Endothelial cell (in vitro differentiated cells): ENCODE results near the gene RAB19. TPM values are rescaled to one million over a fixed set of nuclear protein-coding genes. Genes with fewer than 3 reads are reported as not detected.

Experiments
- DNase-seq: peaks from one replicate; pipeline ENCODE4 v3.0.0; 2021; ENCODE audit warnings: low spot score
- H3K27ac Mint-ChIP-seq: one replicate; pipeline ENCODE4 v1.8.0; 2021; ENCODE audit warnings: mixed read lengths, inconsistent platforms; ENCODE audit not compliant: unreplicated experiment
- H3K27me3 Mint-ChIP-seq: one replicate; pipeline ENCODE4 v1.8.0; 2021; ENCODE audit warnings: mild to moderate bottlenecking, moderate library complexity, mixed read lengths, inconsistent platforms; ENCODE audit not compliant: unreplicated experiment
- H3K36me3 Mint-ChIP-seq: one replicate; pipeline ENCODE4 v1.8.0; 2021; ENCODE audit warnings: mild to moderate bottlenecking, low read depth, mixed read lengths, inconsistent platforms; ENCODE audit not compliant: unreplicated experiment
- H3K4me1 Mint-ChIP-seq: one replicate; pipeline ENCODE4 v1.8.0; 2021; ENCODE audit warnings: mild to moderate bottlenecking, mixed read lengths, inconsistent platforms; ENCODE audit not compliant: unreplicated experiment
- H3K4me3 Mint-ChIP-seq: one replicate; pipeline ENCODE4 v1.8.0; 2021; ENCODE audit warnings: mild to moderate bottlenecking, mixed read lengths, inconsistent platforms; ENCODE audit not compliant: unreplicated experiment
- H3K9me3 Mint-ChIP-seq: one replicate; pipeline ENCODE4 v1.8.0; 2021; ENCODE audit warnings: mixed read lengths, inconsistent platforms; ENCODE audit not compliant: unreplicated experiment
- CTCF ChIP-seq: fragments of 200-600 bp; sonication (generic); IDR thresholded peaks from one replicate; pipeline ENCODE4 v1.5.0; 2021; ENCODE audit warnings: antibody characterized with exemption; ENCODE audit not compliant: unreplicated experiment
- total RNA-seq: library from RNA; stranded (reverse); fragmentation: NEBNext Ultra II Directional; extraction: Animal tissue kit (Norgen Biotek cat#: 25700); gene quantifications from one replicate; pipeline ENCODE4 v1.2.1, GENCODE V29; 2021; ENCODE audit not compliant: unreplicated experiment

Gene RAB19
- total RNA-seq, 1 donor from 2014 or later = 5.1 TPM

DNA sequence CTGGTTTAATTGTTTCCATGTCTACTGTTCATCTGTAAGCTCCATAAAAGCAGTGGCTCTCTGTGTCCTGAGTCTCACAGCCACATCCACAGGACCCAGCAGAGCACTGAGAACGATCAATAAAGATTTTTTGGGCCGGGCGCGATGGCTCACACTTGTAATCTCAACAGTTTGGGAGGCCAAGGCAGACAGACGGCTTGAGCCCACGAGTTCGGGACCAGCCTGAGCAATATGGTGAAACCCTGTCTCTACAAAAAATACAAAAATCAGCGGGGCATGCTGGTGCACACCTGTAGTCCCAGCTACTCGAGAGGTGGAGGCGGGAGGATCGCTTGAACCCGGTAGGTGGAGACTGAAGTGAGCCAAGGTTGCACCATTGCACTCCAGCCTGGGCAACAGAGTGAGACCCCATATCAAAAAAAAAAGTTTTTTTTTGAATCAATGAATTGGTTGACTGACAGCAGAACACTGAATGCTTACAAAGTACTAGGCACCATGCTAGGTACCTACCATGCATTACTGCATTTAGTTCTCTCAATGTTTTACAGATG lies 10.0 kb upstream of the RAB19 start:
- no peak for TF ChIP-seq CTCF
- Mint-ChIP-seq H3K27me3 (peaks cover 4% of the 10 kb centered on the region), H3K9me3 (no peaks in the 10 kb centered on the region), H3K4me3 (no peak overlapping the region), H3K4me1 (peaks cover 7% of the 10 kb centered on the region), H3K36me3 (no peaks in the 10 kb centered on the region), H3K27ac (no peak overlapping the region)
- no peak for DNase-seq

GRCh38 chr7:140397784-140398750 lies 5.8 kb upstream of the RAB19 start, which contains the start of gene SLC37A3:
TSS of gene SLC37A3 (minus strand) at chr7:140398530. CDS start at chr7:140382526, 16,004 bp downstream.
- Mint-ChIP-seq H3K9me3 (no peaks in the 10 kb centered on the region), H3K4me1 (peaks cover 7% of the 10 kb centered on the region), H3K36me3 (no peaks in the 10 kb centered on the region), H3K27ac (peak within 1 kb of the TSS; percentile 85), H3K4me3 (peak within 1 kb of the TSS; percentile 100), H3K27me3 (peaks cover 4% of the 10 kb centered on the region)
- TF ChIP-seq CTCF = no peak
- peak; percentile 87 for DNase-seq

DNA sequence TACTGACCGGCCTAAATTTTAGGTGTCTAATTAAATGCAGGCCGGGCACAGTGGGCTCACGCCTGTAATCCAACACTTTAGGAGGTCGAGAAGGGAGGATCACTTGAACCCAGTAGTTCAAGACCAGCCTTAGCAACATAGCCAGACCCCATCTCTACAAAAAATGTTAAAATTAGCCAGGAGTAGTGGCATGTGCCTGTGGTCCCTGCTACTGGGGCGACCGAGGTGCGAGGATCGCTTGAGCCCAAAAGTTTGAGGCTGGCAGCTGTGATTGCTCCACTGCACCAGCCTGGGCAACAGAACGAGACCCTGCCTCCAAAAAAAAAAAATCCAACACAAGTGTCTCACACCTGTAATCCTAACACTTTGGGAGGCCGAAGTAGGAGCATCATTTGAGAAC lies 5.0 kb upstream of the RAB19 start:
- H3K4me1 Mint-ChIP-seq = peaks cover 11% of the 10 kb centered on the region
- H3K9me3 Mint-ChIP-seq = no peaks in the 10 kb centered on the region
- TF ChIP-seq CTCF = no peak
- no peaks in the 10 kb centered on the region for H3K36me3 Mint-ChIP-seq
- H3K4me3 Mint-ChIP-seq = peak overlapping the region; percentile 80
- peaks cover 4% of the 10 kb centered on the region for H3K27me3 Mint-ChIP-seq
- DNase-seq = no peak
- no peak overlapping the region for H3K27ac Mint-ChIP-seq

DNA sequence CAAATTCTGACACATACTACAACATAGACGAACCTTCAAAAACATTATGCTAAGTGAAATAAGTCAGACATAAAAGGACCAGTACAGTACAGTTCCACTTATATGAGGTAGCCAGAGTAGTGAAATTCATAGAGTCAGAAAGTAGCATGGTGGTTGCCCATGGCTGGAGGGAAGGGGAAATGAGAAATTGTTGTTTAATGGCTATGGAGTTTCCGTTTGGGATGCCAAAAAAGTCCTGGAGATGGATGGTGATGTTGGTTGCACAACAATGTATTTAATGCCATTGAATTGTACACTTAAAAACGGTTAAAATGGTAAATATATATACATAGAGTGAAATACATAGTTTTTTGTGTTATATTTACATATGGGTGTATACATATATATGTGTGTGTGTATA lies 3.5 kb upstream of the RAB19 start:
- no peaks in the 10 kb centered on the region for H3K9me3 Mint-ChIP-seq
- DNase-seq = no peak
- H3K4me1 Mint-ChIP-seq = peaks cover 19% of the 10 kb centered on the region
- H3K27me3 Mint-ChIP-seq = peaks cover 4% of the 10 kb centered on the region
- no peak for TF ChIP-seq CTCF
- H3K4me3 Mint-ChIP-seq = no peak overlapping the region
- H3K36me3 Mint-ChIP-seq = no peaks in the 10 kb centered on the region
- H3K27ac Mint-ChIP-seq = no peak overlapping the region
